Stimulated activated CD4-positive, alpha-beta T cell treated with anti-CD3 and anti-CD28 coated beads, Interleukin-2, amount 100 ng/mL, for 4 hours (primary cell): ENCODE measurements around the gene MEFV.

ENCODE experiments used
- DNase-seq: peaks from one replicate; pipeline ENCODE4 v3.0.0-alpha.2; 2020; ENCODE audit warnings: low read depth

Gene MEFV

GRCh38 chr16:3266873-3267537, 10.6 kb upstream of the MEFV start:
- no peak for DNase-seq

- peak; percentile 98 for DNase-seq
Observed at GRCh38 chr16:3264137-3265036, 8.0 kb upstream of the MEFV start.

- DNase-seq: no peak
Observed at GRCh38 chr16:3262517-3262916, 6.1 kb upstream of the MEFV start.

GRCh38 chr16:3259836-3260235, 3.4 kb upstream of the MEFV start:
- DNase-seq: no peak

- no peak for DNase-seq
Observed at GRCh38 chr16:3256866-3257465, 533 bp upstream of the MEFV start.

GRCh38 chr16:3254309-3254708, 2.1 kb downstream of the MEFV start:
- no peak for DNase-seq

GRCh38 chr16:3252967-3253366, 3.5 kb downstream of the MEFV start:
- DNase-seq: no peak

- DNase-seq: no peak
Observed at GRCh38 chr16:3249451-3249850, 7.0 kb downstream of the MEFV start.

GRCh38 chr16:3249020-3249419, 7.4 kb downstream of the MEFV start:
- no peak for DNase-seq

GRCh38 chr16:3248596-3248995, 7.8 kb downstream of the MEFV start:
- DNase-seq: no peak

- no peak for DNase-seq
Observed at GRCh38 chr16:3246876-3247275, 9.6 kb downstream of the MEFV start.

GRCh38 chr16:3246002-3246401, 10.4 kb downstream of the MEFV start:
- DNase-seq: no peak

GRCh38 chr16:3243882-3244281, 12.6 kb downstream of the MEFV start:
- no peak for DNase-seq

- no peak for DNase-seq
Observed at GRCh38 chr16:3242709-3243108, 13.7 kb downstream of the MEFV start.

- DNase-seq: no peak
Observed at GRCh38 chr16:3241761-3242160, 14.7 kb downstream of the MEFV start.

GRCh38 chr16:3235856-3236669, 20.4 kb downstream of the MEFV start:
- DNase-seq: peak; percentile 50

GRCh38 chr16:3234857-3235561, 21.4 kb downstream of the MEFV start, which contains the start of gene ZNF200:
TSS of gene ZNF200 (minus strand) at chr16:3235158. CDS start at chr16:3233755, 1,403 bp downstream.
- DNase-seq: peak; percentile 90

- no peak for DNase-seq
Observed at GRCh38 chr16:3234543-3234856, 21.9 kb downstream of the MEFV start.

GRCh38 chr16:3223913-3224515, 32.4 kb downstream of the MEFV start:
- no peak for DNase-seq

GRCh38 chr16:3220839-3221238, 35.6 kb downstream of the MEFV start:
- DNase-seq: no peak

- no peak for DNase-seq
Observed at GRCh38 chr16:3216263-3216640, 40.2 kb downstream of the MEFV start.
